ENCODE measurements around the gene MDFIC2.
A peak's percentile ranks its signal among the peaks of the same experiment; 100 is the strongest.
"Not testable (repeated sequence)": the region's sequence is repeated elsewhere in the genome, so short reads cannot be mapped to it uniquely, and the experiment has no call there.

Gene MDFIC2

GRCh38 chr3:70312336-70312735, at the start of gene MDFIC2:
Gene MDFIC2, minus strand, starts transcription at chr3:70312638. Its CDS starts 665 bp downstream, at chr3:70311973.
- peak; percentile 21 for DNase-seq (ENCODE audit: low spot score)
- FAIRE-seq: no peak

GRCh38 chr3:70360979-70361760, 48.7 kb upstream of the MDFIC2 start:
- DNase-seq (ENCODE audit: low spot score) (peak; percentile 13), FAIRE-seq (no peak)

GRCh38 chr3:70359711-70360110, 47.3 kb upstream of the MDFIC2 start:
- no peak for FAIRE-seq
- no peak for DNase-seq (ENCODE audit: low spot score)

- DNase-seq (ENCODE audit: low spot score) (peak; percentile 12), FAIRE-seq (no peak)
These were observed 46.6 kb upstream of the MDFIC2 start for GRCh38 chr3:70358978-70359580.

DNA sequence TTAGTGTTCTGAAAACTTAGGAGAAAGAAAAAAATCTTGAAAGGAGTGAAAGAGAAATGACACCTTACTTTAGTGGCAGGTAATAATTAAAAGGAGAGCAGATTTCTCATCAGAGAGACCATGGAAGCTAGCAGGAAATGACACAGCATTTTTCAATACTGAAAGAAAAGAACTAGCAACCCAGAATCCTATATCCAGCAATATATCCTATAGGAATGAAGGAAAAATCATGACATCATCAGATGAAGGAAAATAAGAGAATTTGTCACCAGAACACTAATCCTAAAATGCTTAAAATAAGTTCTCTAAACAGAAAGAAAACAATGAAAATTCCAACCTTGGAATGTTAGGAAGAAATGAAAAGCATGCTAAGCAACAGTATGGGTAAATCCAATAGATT, 39.8 kb upstream of the MDFIC2 start:
- DNase-seq (ENCODE audit: low spot score) (no peak), FAIRE-seq (no peak)

- DNase-seq (ENCODE audit: low spot score) (no peak), FAIRE-seq (no peak)
These were observed 29.7 kb upstream of the MDFIC2 start for GRCh38 chr3:70342149-70342548.

GRCh38 chr3:70336885-70337284, 24.4 kb upstream of the MDFIC2 start:
- FAIRE-seq; DNase-seq (ENCODE audit: low spot score): not testable (repeated sequence)

DNA sequence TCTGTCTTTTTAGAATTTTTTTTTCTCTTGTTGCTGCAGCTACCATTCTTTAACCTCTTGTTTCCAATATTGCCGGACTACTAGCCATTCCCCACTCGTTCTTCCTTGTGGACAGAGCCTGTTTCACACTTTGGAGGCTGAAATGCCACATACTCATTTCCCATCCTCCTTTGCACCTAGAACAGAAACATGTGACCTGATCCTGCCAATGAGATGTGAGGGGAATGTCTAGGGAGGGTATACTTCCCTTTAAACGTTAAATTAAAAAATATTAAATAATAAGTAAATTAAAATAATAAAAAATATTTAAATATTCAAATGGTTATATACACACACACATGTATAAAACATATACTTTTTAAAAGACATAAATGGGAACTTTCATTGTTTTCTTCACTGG, 20.6 kb upstream of the MDFIC2 start:
- DNase-seq (ENCODE audit: low spot score): no peak
- FAIRE-seq: no peak

- FAIRE-seq (no peak), DNase-seq (ENCODE audit: low spot score) (no peak)
These were observed 2.6 kb upstream of the MDFIC2 start for GRCh38 chr3:70315021-70315420.

DNA sequence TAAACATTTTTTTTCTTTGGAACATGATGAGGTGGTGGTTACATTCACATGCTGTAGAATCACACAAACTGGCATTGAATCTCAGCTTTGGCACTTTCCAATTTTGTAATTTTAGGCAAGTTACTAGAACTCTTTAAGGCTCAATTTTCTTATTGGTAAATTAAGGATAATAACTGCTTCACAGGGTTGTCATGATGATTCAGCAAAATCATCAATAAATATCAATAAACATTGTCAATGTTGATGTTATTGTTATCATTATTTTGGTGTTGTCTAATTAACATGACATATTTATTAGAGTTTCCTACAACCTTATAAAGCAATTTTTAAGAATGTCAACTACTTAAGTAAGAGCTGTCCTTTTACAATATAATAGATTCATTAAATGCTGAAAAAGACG, 1.6 kb downstream of the MDFIC2 start:
- FAIRE-seq: no peak
- DNase-seq (ENCODE audit: low spot score): no peak

DNA sequence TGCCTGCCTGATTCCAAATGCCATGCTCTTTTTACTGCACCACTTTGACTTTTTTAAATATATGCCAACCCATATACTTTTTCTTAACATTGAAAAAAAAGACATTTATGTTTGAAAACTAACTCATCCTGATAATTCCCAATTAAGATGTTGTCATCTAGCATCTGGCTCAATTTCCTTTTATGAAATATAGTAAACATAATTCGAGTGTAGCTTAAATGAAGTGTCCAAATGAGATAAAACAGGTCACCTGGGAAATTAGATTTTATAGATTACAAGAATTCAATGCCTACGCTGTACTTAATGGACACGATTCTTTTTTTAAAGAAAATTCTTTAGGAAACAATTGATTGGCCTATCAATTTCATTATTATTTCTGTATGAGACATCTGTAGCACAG, 2.8 kb downstream of the MDFIC2 start:
- FAIRE-seq: no peak

DNA sequence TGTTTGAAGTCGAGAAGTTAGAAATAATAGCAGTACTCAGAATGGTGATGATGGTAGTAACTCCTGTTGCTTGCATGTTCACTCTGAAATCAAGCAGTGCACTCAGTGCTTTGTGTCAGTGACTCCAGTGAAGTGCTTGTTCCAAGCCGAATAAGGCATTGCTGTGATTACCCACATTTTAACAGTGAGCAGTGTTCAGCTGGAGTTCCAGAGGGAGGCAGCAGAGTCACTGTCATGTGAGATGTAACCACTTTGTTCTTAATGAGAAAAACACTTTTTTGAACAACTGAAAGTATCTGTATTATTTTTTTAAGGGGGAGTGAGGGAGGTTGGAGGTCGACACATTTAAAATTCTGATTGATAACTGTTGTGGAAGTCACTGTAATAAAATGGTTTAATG, 3.7 kb downstream of the MDFIC2 start:
- FAIRE-seq (no peak), DNase-seq (ENCODE audit: low spot score) (peak; percentile 12)

More for the DNA sequence above, 2.8 kb downstream of the MDFIC2 start:
- DNase-seq (ENCODE audit: low spot score): no peak

DNA sequence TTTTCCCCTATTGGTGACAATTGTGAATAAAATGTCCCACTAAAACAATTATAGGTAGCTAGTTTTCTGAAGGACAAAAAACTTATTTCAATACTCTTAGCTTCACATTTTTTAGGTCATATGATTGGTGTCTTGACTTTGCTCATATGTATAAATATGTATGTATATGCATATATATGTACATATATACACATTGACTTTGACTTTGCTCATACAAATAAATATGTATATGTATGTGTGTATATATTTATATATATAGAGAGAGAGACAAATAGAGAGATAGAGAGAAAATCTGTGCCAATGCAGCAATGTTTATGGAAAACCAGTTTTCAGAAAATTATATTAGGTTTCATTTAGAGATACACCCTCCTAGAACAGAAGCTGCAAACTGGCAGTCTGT, 5.7 kb downstream of the MDFIC2 start:
- no peak for FAIRE-seq

GRCh38 chr3:70298385-70298784, 14.1 kb downstream of the MDFIC2 start:
- FAIRE-seq (no peak), DNase-seq (ENCODE audit: low spot score) (no peak)

More for the DNA sequence above, 5.7 kb downstream of the MDFIC2 start:
- no peak for DNase-seq (ENCODE audit: low spot score)

DNA sequence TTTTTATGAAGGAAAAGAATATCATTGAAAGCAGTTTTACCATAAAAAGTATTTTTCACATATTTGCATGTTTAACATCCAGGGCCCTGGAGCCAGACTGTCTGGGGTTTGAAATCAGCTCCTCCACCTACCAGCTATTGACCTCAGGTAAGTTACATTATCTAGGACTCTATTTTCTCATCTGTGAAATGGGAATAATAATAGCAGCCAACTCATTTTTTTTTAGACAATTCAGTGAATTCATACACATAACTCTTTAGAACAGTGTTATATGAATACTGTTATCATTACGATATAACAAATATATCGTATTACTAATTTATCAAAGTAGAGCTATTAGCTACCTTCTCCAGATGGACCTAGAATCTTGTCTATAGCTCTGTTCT, 21.3 kb downstream of the MDFIC2 start:
- FAIRE-seq: no peak
- DNase-seq (ENCODE audit: low spot score): no peak

DNA sequence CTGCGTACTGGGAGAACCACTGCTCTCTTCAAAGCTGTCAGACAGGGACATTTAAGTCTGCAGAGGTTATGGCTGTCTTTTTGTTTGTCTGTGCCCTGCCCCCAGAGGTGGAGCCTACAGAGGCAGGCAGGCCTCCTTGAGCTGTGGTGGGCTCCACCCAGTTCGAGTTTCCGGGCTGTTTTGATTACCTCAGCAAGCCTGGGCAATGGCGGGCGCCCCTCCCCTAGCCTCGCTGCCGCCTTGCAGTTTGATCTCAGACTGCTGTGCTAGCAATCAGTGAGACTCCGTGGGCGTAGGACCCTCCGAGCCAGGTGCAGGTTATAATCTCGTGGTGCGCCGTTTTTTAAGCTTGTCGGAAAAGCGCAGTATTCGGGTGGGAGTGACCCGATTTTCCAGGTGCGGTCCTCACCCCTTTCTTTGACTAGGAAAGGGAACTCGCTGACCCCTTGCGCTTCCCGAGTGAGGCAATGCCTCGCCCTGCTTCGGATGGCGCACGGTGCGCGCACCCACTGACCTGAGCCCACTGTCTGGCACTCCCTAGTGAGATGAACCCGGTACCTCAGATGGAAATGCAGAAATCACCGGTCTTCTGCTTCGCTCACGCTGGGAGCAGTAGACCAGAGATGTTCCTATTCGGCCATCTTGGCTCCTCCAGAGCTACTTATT, 21.9 kb downstream of the MDFIC2 start:
- FAIRE-seq; DNase-seq (ENCODE audit: low spot score): not testable (repeated sequence)

GRCh38 chr3:70281663-70282062, 30.8 kb downstream of the MDFIC2 start:
- FAIRE-seq (no peak), DNase-seq (ENCODE audit: low spot score) (peak; percentile 66)

DNA sequence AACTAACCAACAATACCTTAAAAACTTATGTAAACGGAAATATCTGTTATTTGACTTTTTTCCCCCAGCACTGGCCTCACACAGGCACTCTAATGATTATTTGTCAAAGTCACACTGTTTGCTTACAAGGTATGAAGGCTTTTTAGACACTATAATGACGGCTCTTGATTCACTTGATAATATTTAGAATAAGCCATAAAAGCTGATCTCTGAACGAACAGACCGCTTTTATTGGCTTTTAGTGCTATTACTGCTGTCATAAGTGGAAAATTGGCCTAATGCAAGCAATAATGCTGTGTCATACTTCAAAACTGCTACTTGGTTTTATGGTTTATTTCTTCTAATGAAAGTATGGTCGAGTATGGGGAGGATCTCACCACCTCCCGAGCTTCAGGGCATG, 35.1 kb downstream of the MDFIC2 start:
- FAIRE-seq (no peak), DNase-seq (ENCODE audit: low spot score) (no peak)

GRCh38 chr3:70276901-70277300, 35.5 kb downstream of the MDFIC2 start:
- no peak for FAIRE-seq

GRCh38 chr3:70273492-70273891, 38.9 kb downstream of the MDFIC2 start:
- DNase-seq (ENCODE audit: low spot score) (no peak), FAIRE-seq (no peak)

More at GRCh38 chr3:70276901-70277300, 35.5 kb downstream of the MDFIC2 start:
- DNase-seq (ENCODE audit: low spot score): no peak

GRCh38 chr3:70272798-70273197, 39.6 kb downstream of the MDFIC2 start:
- FAIRE-seq (no peak), DNase-seq (ENCODE audit: low spot score) (no peak)

DNA sequence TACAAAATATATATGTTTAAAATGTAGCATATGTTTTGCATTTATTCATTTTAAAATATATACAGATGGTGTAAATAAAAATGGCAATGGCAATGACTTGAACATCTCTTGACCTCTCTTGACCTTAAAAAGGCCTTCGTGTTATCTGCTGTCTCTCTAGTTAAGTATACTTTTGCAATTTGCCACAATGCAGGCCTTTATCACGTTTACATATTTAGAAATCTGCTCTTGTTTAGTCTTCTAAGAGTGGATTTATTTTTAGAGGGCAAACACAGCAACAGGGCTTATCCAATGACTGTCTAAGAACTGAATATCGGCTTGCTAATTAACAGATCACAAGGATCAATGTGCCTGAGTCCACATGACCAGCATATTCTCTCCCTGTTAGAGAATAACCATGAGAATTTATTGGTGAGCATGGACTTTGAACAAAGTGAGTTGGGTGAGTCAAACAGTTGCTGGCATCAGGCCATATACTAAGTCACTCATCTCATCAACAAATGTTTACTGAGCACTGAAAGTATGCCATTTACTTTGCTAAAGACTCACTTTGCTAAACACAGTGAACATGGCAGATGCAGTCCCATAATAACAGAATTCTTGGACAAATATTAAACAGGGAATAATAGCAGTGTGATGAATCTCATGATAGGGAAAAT, 48.2 kb downstream of the MDFIC2 start:
- peak; percentile 8 for DNase-seq (ENCODE audit: low spot score)
- FAIRE-seq: peak; percentile 61
